NT2/D1 (cell line): Measurements from ENCODE around the gene MICAL2.

Source experiments
- DNase-seq: peaks from one replicate; pipeline ENCODE4 v3.0.0-alpha.2; 2011; ENCODE audit warnings: low read depth, low spot score
- H3K27me3 ChIP-seq: 2 replicates; pipeline ENCODE4 v1.6.0; 2011; ENCODE audit warnings: mild to moderate bottlenecking; ENCODE audit not compliant: insufficient read length, insufficient read depth
- H3K36me3 ChIP-seq: 2 replicates; pipeline ENCODE4 v1.6.1; 2011; ENCODE audit warnings: mild to moderate bottlenecking, low read length, mixed read lengths; ENCODE audit not compliant: insufficient read depth, insufficient read length
- H3K4me1 ChIP-seq: 2 replicates; pipeline ENCODE4 v1.5.1; 2011; ENCODE audit not compliant: insufficient read depth, insufficient read length
- H3K4me3 ChIP-seq: 2 replicates; pipeline ENCODE4 v1.5.1; 2011; ENCODE audit warnings: low read depth; ENCODE audit not compliant: insufficient read length
- H3K9ac ChIP-seq: 2 replicates; pipeline ENCODE4 v1.6.0; 2011; ENCODE audit warnings: low read depth; ENCODE audit not compliant: insufficient read length
- H3K9me3 ChIP-seq: 2 replicates; pipeline ENCODE4 v1.5.1; 2011; ENCODE audit warnings: mild to moderate bottlenecking, low read length; ENCODE audit not compliant: insufficient read depth
- SUZ12 ChIP-seq: IDR thresholded peaks from 2 replicates; pipeline ENCODE4 v1.6.1; 2011; ENCODE audit not compliant: insufficient read length, insufficient read depth; ENCODE audit errors: extremely low read depth
- YY1 ChIP-seq: IDR thresholded peaks from 2 replicates; pipeline ENCODE4 v1.6.1; 2011; ENCODE audit not compliant: insufficient read length, insufficient read depth
- ZNF274 ChIP-seq: IDR thresholded peaks from 2 replicates; pipeline ENCODE4 v1.6.1; 2011; ENCODE audit warnings: mild to moderate bottlenecking, low read depth, low read length

MICAL2 gene

GRCh38 chr11:12134236-12134585 is 23.8 kb downstream of the MICAL2 start:
- peaks cover 3% of the 10 kb centered on the region for H3K4me1 ChIP-seq
- TF ChIP-seq SUZ12 (no peak), YY1 (no peak), ZNF274 (no peak)
- H3K27me3 ChIP-seq: no peaks in the 10 kb centered on the region
- no peaks in the 10 kb centered on the region for H3K9me3 ChIP-seq
- peaks cover 4% of the 10 kb centered on the region for H3K36me3 ChIP-seq
- no peak for DNase-seq
- no peak overlapping the region for H3K4me3 ChIP-seq
- H3K9ac ChIP-seq: no peak overlapping the region

DNA sequence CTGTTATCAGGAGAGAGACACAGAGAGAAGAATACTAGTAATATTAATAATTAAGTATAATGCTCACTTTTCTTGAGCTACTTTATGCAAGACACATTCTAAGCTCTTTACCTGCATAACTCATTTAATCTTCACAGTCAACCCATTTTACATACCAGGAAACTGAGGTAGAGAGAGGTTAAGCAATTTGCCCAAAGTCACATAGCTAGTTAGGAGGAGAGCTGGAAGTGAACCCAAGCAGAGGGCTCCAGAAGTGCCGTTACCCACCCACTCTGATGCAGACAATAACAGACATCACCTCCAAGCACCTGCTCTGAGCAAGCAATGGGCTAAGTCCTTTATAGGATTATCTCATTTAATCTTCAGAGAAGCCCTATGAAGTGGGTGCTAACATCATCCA is 24.8 kb downstream of the MICAL2 start:
- no peak overlapping the region for H3K9ac ChIP-seq
- no peak for DNase-seq
- H3K36me3 ChIP-seq: peaks cover 4% of the 10 kb centered on the region
- TF ChIP-seq SUZ12 (no peak), YY1 (no peak), ZNF274 (no peak)
- H3K9me3 ChIP-seq: no peaks in the 10 kb centered on the region
- H3K4me1 ChIP-seq: peaks cover 3% of the 10 kb centered on the region
- H3K4me3 ChIP-seq: no peak overlapping the region
- H3K27me3 ChIP-seq: no peaks in the 10 kb centered on the region

DNA sequence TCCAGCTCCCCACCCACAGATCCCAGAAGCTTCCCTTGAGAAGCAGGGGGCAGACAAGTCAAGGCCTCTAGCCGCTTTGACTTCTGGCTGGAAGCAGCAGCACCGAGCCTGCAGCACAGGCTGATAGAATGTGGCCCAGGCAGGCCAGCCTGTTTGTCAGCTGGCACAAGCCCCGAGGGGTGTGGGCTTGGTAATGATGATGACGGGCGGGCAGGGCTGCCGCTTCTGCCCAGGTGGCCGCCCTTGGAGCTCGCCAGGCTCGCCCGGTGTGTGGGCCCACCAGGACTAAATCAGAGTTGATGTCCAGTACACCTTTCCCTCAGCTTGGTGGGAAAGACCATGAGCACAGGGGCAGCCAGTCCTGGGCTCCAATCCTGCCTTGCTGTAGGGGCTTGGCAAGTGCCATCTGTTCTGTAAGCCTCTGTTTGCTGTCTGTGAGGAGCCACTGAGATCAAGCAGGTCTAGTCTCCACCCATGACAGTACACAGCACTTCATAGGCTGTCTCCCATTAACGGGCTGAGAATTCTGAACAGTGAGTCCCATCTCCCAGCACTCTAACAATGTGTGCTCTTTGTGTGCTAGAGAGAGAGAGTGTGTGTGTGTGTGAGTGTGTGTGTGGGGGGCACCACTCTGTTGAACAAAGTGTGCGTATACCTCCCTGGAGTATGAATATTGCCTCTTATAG is 26.8 kb downstream of the MICAL2 start:
- H3K4me1 ChIP-seq: no peaks in the 10 kb centered on the region

DNA sequence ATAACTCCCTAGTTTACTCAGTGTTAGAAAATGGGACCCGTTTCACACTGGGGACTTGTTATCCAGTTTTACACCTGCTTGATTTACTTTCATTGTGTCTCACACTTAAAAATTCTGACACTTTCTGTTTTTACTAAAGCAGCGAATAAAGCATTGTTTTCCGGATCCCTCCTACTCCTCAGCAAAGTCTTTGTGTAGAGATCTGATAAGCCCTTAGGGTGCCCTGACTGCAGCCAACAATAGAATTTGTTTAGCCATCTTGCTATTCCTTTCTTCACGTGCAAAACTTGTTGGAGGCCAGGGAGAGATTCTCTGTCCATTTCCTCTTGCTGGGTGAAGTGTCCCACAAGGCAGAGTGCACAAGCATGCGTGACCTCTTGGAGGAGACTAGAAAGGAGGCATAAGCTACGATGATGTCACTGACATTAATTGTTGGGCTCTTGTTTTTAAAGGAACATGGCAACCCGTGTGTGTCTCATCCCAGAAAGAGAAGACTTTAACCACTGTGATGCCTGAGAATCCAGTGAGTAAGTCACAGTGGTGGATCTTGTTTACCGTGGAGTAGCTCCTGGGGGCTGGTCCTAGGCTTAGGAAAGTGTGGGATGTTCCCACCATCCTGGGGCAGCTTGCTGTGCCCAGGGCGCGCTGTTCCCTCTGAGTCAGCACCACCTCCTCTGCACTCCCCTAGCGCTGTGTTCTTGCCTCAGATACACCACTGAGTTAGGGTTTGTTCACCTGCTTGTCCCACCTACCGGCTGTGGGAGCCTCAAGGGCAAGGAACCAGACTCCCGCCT is 27.7 kb downstream of the MICAL2 start:
- Histone ChIP-seq H3K4me3 (no peak overlapping the region), H3K4me1 (no peaks in the 10 kb centered on the region), H3K36me3 (peaks cover 8% of the 10 kb centered on the region), H3K27me3 (no peaks in the 10 kb centered on the region), H3K9ac (no peak overlapping the region), H3K9me3 (no peaks in the 10 kb centered on the region)
- no peak for DNase-seq
- no peak for TF ChIP-seq YY1
- TF ChIP-seq SUZ12: no peak
- TF ChIP-seq ZNF274: no peak

More for the DNA sequence above, 26.8 kb downstream of the MICAL2 start:
- Histone ChIP-seq H3K9ac (no peak overlapping the region), H3K27me3 (no peaks in the 10 kb centered on the region), H3K36me3 (peaks cover 8% of the 10 kb centered on the region), H3K9me3 (no peaks in the 10 kb centered on the region), H3K4me3 (no peak overlapping the region)
- no peak for DNase-seq
- no peak for TF ChIP-seq SUZ12
- no peak for TF ChIP-seq ZNF274
- no peak for TF ChIP-seq YY1

GRCh38 chr11:12139144-12139881 is 28.9 kb downstream of the MICAL2 start:
- no peaks in the 10 kb centered on the region for H3K27me3 ChIP-seq
- H3K36me3 ChIP-seq: peaks cover 8% of the 10 kb centered on the region
- no peak overlapping the region for H3K4me3 ChIP-seq
- DNase-seq: no peak
- no peaks in the 10 kb centered on the region for H3K9me3 ChIP-seq
- no peak overlapping the region for H3K9ac ChIP-seq
- H3K4me1 ChIP-seq: no peaks in the 10 kb centered on the region
- TF ChIP-seq YY1 (no peak), ZNF274 (no peak), SUZ12 (no peak)

DNA sequence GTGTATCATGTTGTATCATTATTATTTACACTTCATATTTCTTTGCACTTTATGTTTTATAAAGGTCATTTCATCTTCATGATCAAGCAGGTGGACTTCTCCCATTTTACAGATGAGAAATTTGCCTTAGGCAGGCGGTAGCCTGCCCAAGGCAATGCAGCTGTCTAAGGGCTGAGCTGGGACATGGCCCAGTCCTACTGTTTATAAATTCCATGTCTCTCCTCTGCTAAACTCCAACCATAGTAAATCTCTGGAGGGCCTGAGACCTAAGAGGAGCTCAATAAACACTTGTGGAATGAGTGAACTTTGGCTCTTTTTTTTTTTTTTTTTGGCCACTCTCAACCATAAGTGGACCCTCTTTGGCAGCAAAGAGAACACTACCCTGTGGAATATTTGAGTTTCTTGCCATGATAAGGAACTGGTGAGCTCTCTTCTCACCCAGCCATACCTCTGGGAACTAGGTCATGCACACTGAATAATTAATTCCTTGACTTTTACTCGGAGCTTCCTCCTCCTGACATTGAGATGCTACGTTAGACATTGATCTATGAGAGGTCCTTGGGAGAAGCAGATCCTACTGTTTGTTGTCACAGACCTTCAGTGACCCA is 29.9 kb downstream of the MICAL2 start:
- Histone ChIP-seq H3K36me3 (peaks cover 8% of the 10 kb centered on the region), H3K27me3 (no peaks in the 10 kb centered on the region), H3K4me1 (no peaks in the 10 kb centered on the region), H3K9ac (no peak overlapping the region), H3K9me3 (no peaks in the 10 kb centered on the region), H3K4me3 (no peak overlapping the region)
- no peak for DNase-seq
- TF ChIP-seq ZNF274: no peak
- no peak for TF ChIP-seq YY1
- no peak for TF ChIP-seq SUZ12

- peaks cover 8% of the 10 kb centered on the region for H3K36me3 ChIP-seq
- H3K27me3 ChIP-seq: no peaks in the 10 kb centered on the region
- H3K4me1 ChIP-seq: no peaks in the 10 kb centered on the region
- no peak overlapping the region for H3K4me3 ChIP-seq
- H3K9ac ChIP-seq: no peak overlapping the region
- DNase-seq: no peak
- no peaks in the 10 kb centered on the region for H3K9me3 ChIP-seq
- TF ChIP-seq YY1 (no peak), ZNF274 (no peak), SUZ12 (no peak)
These were observed 30.9 kb downstream of the MICAL2 start for GRCh38 chr11:12141283-12141682.
